ENCODE data around the gene BCL7A.

Gene BCL7A

GRCh38 chr12:122003651-122004611, 17.8 kb upstream of the BCL7A start:
- Histone ChIP-seq H3K9ac (ENCODE audit: low read depth, low read length) (no peak overlapping the region), H3K27ac (ENCODE audit: low read depth, low read length) (no peak overlapping the region), H3K27me3 (ENCODE audit: control insufficient read depth, insufficient read depth, low read length) (no peaks in the 10 kb centered on the region), H3K36me3 (ENCODE audit: control insufficient read depth, insufficient read depth, low read length) (no peaks in the 10 kb centered on the region), H3K9me3 (ENCODE audit: control insufficient read depth, insufficient read depth, low read length) (no peaks in the 10 kb centered on the region), H3K4me3 (ENCODE audit: low read depth, low read length) (no peak overlapping the region), H3K4me1 (ENCODE audit: control insufficient read depth, insufficient read depth, low read length) (no peaks in the 10 kb centered on the region)

- H3K27ac ChIP-seq (ENCODE audit: low read depth, low read length): no peak overlapping the region
- no peak overlapping the region for H3K4me3 ChIP-seq (ENCODE audit: low read depth, low read length)
- no peaks in the 10 kb centered on the region for H3K4me1 ChIP-seq (ENCODE audit: control insufficient read depth, insufficient read depth, low read length)
Measured at GRCh38 chr12:122004633-122005071, 17.0 kb upstream of the BCL7A start.

GRCh38 chr12:122005252-122005776, 16.4 kb upstream of the BCL7A start:
- no peaks in the 10 kb centered on the region for H3K4me1 ChIP-seq (ENCODE audit: control insufficient read depth, insufficient read depth, low read length)

More at GRCh38 chr12:122004633-122005071, 17.0 kb upstream of the BCL7A start:
- no peak overlapping the region for H3K9ac ChIP-seq (ENCODE audit: low read depth, low read length)
- H3K36me3 ChIP-seq (ENCODE audit: control insufficient read depth, insufficient read depth, low read length): no peaks in the 10 kb centered on the region
- no peaks in the 10 kb centered on the region for H3K9me3 ChIP-seq (ENCODE audit: control insufficient read depth, insufficient read depth, low read length)
- no peaks in the 10 kb centered on the region for H3K27me3 ChIP-seq (ENCODE audit: control insufficient read depth, insufficient read depth, low read length)

GRCh38 chr12:122006186-122006926, 15.3 kb upstream of the BCL7A start:
- H3K9me3 ChIP-seq (ENCODE audit: control insufficient read depth, insufficient read depth, low read length): no peaks in the 10 kb centered on the region
- no peaks in the 10 kb centered on the region for H3K4me1 ChIP-seq (ENCODE audit: control insufficient read depth, insufficient read depth, low read length)
- no peak overlapping the region for H3K9ac ChIP-seq (ENCODE audit: low read depth, low read length)
- H3K4me3 ChIP-seq (ENCODE audit: low read depth, low read length): no peak overlapping the region
- no peaks in the 10 kb centered on the region for H3K27me3 ChIP-seq (ENCODE audit: control insufficient read depth, insufficient read depth, low read length)
- H3K36me3 ChIP-seq (ENCODE audit: control insufficient read depth, insufficient read depth, low read length): no peaks in the 10 kb centered on the region
- H3K27ac ChIP-seq (ENCODE audit: low read depth, low read length): no peak overlapping the region

More at GRCh38 chr12:122005252-122005776, 16.4 kb upstream of the BCL7A start:
- Histone ChIP-seq H3K4me3 (ENCODE audit: low read depth, low read length) (no peak overlapping the region), H3K27ac (ENCODE audit: low read depth, low read length) (no peak overlapping the region), H3K27me3 (ENCODE audit: control insufficient read depth, insufficient read depth, low read length) (no peaks in the 10 kb centered on the region), H3K36me3 (ENCODE audit: control insufficient read depth, insufficient read depth, low read length) (no peaks in the 10 kb centered on the region), H3K9ac (ENCODE audit: low read depth, low read length) (no peak overlapping the region), H3K9me3 (ENCODE audit: control insufficient read depth, insufficient read depth, low read length) (no peaks in the 10 kb centered on the region)

- Histone ChIP-seq H3K4me3 (ENCODE audit: low read depth, low read length) (no peak overlapping the region), H3K4me1 (ENCODE audit: control insufficient read depth, insufficient read depth, low read length) (no peaks in the 10 kb centered on the region), H3K9me3 (ENCODE audit: control insufficient read depth, insufficient read depth, low read length) (no peaks in the 10 kb centered on the region), H3K9ac (ENCODE audit: low read depth, low read length) (no peak overlapping the region), H3K27ac (ENCODE audit: low read depth, low read length) (no peak overlapping the region), H3K36me3 (ENCODE audit: control insufficient read depth, insufficient read depth, low read length) (no peaks in the 10 kb centered on the region), H3K27me3 (ENCODE audit: control insufficient read depth, insufficient read depth, low read length) (no peaks in the 10 kb centered on the region)
Measured at GRCh38 chr12:122009741-122010140, 11.9 kb upstream of the BCL7A start.

- Histone ChIP-seq H3K9me3 (ENCODE audit: control insufficient read depth, insufficient read depth, low read length) (no peaks in the 10 kb centered on the region), H3K36me3 (ENCODE audit: control insufficient read depth, insufficient read depth, low read length) (no peaks in the 10 kb centered on the region), H3K27me3 (ENCODE audit: control insufficient read depth, insufficient read depth, low read length) (no peaks in the 10 kb centered on the region), H3K4me1 (ENCODE audit: control insufficient read depth, insufficient read depth, low read length) (no peaks in the 10 kb centered on the region), H3K9ac (ENCODE audit: low read depth, low read length) (no peak overlapping the region), H3K4me3 (ENCODE audit: low read depth, low read length) (no peak overlapping the region), H3K27ac (ENCODE audit: low read depth, low read length) (no peak overlapping the region)
Measured at GRCh38 chr12:122012184-122012583, 9.5 kb upstream of the BCL7A start.

GRCh38 chr12:122013136-122013535, 8.5 kb upstream of the BCL7A start:
- Histone ChIP-seq H3K27ac (ENCODE audit: low read depth, low read length) (no peak overlapping the region), H3K9me3 (ENCODE audit: control insufficient read depth, insufficient read depth, low read length) (no peaks in the 10 kb centered on the region), H3K9ac (ENCODE audit: low read depth, low read length) (no peak overlapping the region), H3K4me3 (ENCODE audit: low read depth, low read length) (no peak overlapping the region), H3K27me3 (ENCODE audit: control insufficient read depth, insufficient read depth, low read length) (no peaks in the 10 kb centered on the region), H3K4me1 (ENCODE audit: control insufficient read depth, insufficient read depth, low read length) (no peaks in the 10 kb centered on the region), H3K36me3 (ENCODE audit: control insufficient read depth, insufficient read depth, low read length) (no peaks in the 10 kb centered on the region)

- Histone ChIP-seq H3K27me3 (ENCODE audit: control insufficient read depth, insufficient read depth, low read length) (no peaks in the 10 kb centered on the region), H3K4me3 (ENCODE audit: low read depth, low read length) (no peak overlapping the region), H3K9me3 (ENCODE audit: control insufficient read depth, insufficient read depth, low read length) (no peaks in the 10 kb centered on the region), H3K27ac (ENCODE audit: low read depth, low read length) (no peak overlapping the region), H3K36me3 (ENCODE audit: control insufficient read depth, insufficient read depth, low read length) (no peaks in the 10 kb centered on the region), H3K9ac (ENCODE audit: low read depth, low read length) (no peak overlapping the region), H3K4me1 (ENCODE audit: control insufficient read depth, insufficient read depth, low read length) (no peaks in the 10 kb centered on the region)
Measured at GRCh38 chr12:122013791-122014590, 7.7 kb upstream of the BCL7A start.

GRCh38 chr12:122014781-122015180, 6.9 kb upstream of the BCL7A start:
- no peak overlapping the region for H3K4me3 ChIP-seq (ENCODE audit: low read depth, low read length)
- H3K9ac ChIP-seq (ENCODE audit: low read depth, low read length): no peak overlapping the region
- H3K27ac ChIP-seq (ENCODE audit: low read depth, low read length): no peak overlapping the region

GRCh38 chr12:122018457-122018856, 3.2 kb upstream of the BCL7A start:
- no peak overlapping the region for H3K9ac ChIP-seq (ENCODE audit: low read depth, low read length)
- no peak overlapping the region for H3K4me3 ChIP-seq (ENCODE audit: low read depth, low read length)
- H3K4me1 ChIP-seq (ENCODE audit: control insufficient read depth, insufficient read depth, low read length): no peaks in the 10 kb centered on the region
- no peak overlapping the region for H3K27ac ChIP-seq (ENCODE audit: low read depth, low read length)
- no peaks in the 10 kb centered on the region for H3K9me3 ChIP-seq (ENCODE audit: control insufficient read depth, insufficient read depth, low read length)
- H3K36me3 ChIP-seq (ENCODE audit: control insufficient read depth, insufficient read depth, low read length): no peaks in the 10 kb centered on the region
- H3K27me3 ChIP-seq (ENCODE audit: control insufficient read depth, insufficient read depth, low read length): peaks cover 26% of the 10 kb centered on the region

More at GRCh38 chr12:122014781-122015180, 6.9 kb upstream of the BCL7A start:
- H3K9me3 ChIP-seq (ENCODE audit: control insufficient read depth, insufficient read depth, low read length): no peaks in the 10 kb centered on the region
- peaks cover 6% of the 10 kb centered on the region; the same call in 1 of the 2 replicates for H3K27me3 ChIP-seq (ENCODE audit: control insufficient read depth, insufficient read depth, low read length)
- H3K4me1 ChIP-seq (ENCODE audit: control insufficient read depth, insufficient read depth, low read length): no peaks in the 10 kb centered on the region
- no peaks in the 10 kb centered on the region for H3K36me3 ChIP-seq (ENCODE audit: control insufficient read depth, insufficient read depth, low read length)
